Stimulated activated CD8-positive, alpha-beta memory T cell treated with anti-CD3 and anti-CD28 coated beads, Interleukin-7, amount 100 ng/mL, for 24 hours (primary cell): Measurements from ENCODE around the gene NFATC4.
"Not testable (repeated sequence)": the region's sequence is repeated elsewhere in the genome, so short reads cannot be mapped to it uniquely, and the experiment has no call there.

Experiments used
- DNase-seq: peaks from one replicate; pipeline ENCODE4 v3.0.0-alpha.2; 2020; ENCODE audit warnings: low read depth

Gene NFATC4

DNA sequence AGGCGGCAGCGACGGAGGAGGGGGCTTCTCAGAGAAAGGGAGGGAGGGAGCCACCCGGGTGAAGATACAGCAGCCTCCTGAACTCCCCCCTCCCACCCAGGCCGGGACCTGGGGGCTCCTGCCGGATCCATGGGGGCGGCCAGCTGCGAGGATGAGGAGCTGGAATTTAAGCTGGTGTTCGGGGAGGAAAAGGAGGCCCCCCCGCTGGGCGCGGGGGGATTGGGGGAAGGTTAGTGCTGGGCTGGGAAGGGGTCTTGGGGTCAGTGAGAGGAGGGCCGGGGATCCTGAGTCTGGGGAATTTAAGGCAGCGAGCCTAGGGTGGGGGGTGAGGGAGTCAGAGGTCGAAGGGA lies 203 bp downstream of the NFATC4 start:
- no peak for DNase-seq

DNA sequence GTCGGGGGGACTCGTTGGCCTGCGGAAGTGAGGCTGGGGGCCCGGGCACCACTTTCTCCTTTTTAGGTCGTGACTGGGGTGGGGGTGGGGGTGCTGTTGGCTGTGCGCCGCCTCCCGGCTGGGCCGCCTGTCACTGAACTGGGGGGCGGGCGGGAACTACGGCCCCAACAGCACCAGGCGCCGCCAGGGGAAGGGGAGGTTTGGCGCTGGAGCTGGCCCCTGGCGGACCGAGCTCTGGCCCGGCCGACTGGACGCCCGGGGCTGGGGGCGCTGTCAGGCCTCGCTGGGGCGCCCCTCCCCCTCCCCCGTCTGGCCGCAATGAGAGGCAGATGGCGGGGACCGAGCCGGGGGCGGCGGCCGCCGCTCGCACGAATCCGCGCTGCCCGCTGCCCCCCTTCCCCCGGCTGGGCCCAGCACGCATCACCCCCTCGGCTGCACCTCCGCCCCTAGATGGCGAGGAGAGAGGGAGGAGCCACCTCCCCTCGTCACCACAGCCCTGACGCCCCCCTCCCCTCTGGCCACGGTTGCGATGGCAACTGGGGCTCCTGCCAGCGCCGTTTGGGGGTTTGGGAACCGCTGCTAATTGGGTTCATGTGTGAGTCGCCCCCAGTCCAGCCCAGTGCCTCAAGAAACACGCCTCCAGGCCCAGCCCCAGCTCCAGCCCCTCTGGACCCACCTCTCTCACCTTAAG lies 723 bp downstream of the NFATC4 start:
- DNase-seq: no peak

DNA sequence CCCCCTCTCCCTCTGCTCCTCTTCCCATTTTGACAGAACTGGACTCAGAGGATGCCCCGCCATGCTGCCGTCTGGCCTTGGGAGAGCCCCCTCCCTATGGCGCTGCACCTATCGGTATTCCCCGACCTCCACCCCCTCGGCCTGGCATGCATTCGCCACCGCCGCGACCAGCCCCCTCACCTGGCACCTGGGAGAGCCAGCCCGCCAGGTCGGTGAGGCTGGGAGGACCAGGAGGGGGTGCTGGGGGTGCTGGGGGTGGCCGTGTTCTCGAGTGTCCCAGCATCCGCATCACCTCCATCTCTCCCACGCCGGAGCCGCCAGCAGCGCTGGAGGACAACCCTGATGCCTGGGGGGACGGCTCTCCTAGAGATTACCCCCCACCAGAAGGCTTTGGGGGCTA lies 1.5 kb downstream of the NFATC4 start:
- no peak for DNase-seq

DNA sequence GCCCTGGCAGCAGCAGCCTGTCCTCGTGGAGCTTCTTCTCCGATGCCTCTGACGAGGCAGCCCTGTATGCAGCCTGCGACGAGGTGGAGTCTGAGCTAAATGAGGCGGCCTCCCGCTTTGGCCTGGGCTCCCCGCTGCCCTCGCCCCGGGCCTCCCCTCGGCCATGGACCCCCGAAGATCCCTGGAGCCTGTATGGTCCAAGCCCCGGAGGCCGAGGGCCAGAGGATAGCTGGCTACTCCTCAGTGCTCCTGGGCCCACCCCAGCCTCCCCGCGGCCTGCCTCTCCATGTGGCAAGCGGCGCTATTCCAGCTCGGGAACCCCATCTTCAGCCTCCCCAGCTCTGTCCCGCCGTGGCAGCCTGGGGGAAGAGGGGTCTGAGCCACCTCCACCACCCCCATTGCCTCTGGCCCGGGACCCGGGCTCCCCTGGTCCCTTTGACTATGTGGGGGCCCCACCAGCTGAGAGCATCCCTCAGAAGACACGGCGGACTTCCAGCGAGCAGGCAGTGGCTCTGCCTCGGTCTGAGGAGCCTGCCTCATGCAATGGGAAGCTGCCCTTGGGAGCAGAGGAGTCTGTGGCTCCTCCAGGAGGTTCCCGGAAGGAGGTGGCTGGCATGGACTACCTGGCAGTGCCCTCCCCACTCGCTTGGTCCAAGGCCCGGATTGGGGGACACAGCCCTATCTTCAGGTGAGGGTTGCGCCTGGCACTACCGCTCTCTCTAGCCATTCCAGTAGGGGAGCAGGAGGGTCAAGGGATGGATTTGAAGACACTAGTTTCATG lies 2.1 kb downstream of the NFATC4 start:
- no peak for DNase-seq

DNA sequence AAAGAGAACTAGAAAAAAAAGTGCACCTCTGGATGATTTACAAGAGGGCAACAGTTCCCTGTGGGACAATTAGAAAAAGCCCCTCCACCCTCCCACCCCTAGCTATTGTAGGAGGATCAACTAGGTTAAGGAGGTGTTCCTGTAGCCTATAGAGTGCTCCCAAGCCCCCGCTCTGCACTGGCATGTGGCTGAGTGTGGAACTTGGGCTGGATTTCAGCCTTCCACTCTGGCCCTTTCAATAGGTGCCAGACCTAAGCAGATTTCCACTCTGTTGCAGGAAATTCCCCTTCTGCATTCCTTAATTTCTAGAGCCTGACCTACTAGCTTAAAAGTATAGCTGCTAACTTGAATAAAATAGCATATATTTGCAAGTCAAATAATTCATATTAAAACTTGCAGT lies 2.8 kb downstream of the NFATC4 start:
- DNase-seq: no peak

DNA sequence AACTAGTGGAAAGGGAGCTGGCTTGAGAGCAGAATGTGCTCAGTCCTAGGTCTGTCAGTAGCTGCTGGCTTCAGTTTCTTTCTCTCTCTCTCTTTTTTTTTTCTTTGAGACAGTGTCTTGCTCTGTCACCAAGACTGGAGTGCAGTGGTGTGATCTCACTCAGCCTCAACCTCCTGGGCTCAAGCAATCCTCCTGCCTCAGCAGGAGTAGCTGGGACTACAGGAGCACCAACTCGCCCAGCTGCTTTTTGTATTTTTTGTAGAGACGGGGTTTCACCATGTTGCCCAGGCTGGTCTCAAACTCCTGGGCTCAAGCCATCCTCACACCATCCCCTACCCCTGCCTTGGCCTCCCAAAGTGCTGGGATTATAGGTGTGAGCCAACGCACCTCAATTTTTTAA lies 3.6 kb downstream of the NFATC4 start:
- not testable (repeated sequence) for DNase-seq

DNA sequence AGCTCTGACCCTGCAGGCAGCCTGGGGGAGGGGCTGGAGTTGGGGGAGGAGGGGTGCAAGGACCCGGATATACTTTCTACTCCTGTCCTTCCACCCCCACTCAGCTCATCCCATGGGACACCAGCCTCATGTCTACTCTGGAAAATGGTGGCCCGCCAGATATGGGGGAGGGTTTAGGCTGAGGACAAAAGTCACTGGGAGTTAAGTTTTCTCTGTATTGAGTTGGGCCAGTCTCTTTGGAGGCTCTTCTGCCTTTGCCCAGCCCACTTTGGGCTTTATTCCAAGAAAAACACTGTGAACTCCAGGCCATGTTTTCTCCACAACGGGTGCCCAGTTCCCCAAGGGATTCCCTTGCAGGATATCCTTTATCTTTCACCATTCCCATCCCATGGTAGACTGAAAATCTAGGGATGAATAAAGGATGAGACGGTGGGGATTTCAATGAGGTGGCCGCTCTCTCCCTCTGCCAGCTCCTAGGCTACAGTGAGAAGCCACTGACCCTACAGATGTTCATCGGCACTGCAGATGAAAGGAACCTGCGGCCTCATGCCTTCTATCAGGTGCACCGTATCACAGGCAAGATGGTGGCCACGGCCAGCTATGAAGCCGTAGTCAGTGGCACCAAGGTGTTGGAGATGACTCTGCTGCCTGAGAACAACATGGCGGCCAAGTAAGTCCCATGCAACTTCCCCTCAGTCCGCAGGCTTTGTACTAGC lies 4.9 kb downstream of the NFATC4 start:
- no peak for DNase-seq

DNA sequence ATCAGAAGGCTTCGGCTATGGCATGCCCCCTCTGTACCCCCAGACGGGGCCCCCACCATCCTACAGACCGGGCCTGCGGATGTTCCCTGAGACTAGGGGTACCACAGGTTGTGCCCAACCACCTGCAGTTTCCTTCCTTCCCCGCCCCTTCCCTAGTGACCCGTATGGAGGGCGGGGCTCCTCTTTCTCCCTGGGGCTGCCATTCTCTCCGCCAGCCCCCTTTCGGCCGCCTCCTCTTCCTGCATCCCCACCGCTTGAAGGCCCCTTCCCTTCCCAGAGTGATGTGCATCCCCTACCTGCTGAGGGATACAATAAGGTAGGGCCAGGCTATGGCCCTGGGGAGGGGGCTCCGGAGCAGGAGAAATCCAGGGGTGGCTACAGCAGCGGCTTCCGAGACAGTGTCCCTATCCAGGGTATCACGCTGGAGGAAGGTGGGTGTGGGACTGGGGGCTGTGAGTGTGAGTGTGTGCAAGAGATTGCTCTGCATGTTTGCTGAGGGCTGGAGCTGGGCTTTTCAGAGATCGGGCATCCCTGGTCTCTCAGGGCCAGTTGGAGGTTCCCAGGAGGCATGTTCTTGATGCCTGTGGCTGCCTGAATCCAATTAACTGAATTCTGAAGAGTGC lies 8.6 kb downstream of the NFATC4 start:
- DNase-seq: no peak

DNA sequence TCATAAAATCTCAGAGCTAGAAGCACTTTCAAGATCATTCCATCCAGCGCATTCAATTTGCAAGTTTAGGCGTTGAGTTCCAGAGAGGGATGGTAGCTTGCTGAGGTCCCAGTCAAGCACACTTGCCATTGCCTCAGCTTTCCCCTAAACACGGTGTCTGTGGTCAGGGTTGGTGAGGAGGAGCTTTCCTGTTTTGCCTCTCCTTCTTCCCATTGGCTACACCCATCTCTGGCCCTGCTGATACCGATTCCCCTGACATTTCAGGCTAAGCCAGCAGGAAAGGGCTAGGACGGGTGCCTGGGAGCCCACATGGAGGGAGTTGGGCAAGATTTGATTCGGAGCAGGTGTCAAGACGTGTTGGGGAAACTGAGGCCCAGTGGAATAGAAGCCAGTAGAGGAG lies 9.1 kb downstream of the NFATC4 start:
- no peak for DNase-seq

DNA sequence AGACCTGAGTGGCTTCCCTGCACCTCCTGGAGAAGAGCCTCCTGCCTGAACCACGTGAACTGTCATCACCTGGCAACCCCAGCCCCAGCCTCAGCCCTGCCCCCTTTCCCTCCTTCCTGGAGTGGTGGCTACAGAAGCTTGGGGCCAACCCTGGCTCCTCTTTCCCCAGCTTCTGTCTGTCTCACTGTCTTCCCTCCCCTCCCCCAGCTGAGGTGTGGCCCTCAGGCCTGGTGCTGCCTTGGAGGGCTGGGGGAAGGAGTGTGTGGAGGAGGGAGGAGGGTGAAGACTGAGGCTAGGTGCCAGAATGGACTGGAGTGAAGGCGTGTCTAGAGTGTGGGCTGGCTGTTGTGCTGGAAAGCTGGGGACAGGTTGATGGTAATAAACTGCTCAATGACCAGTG lies 9.7 kb downstream of the NFATC4 start:
- DNase-seq: no peak

DNA sequence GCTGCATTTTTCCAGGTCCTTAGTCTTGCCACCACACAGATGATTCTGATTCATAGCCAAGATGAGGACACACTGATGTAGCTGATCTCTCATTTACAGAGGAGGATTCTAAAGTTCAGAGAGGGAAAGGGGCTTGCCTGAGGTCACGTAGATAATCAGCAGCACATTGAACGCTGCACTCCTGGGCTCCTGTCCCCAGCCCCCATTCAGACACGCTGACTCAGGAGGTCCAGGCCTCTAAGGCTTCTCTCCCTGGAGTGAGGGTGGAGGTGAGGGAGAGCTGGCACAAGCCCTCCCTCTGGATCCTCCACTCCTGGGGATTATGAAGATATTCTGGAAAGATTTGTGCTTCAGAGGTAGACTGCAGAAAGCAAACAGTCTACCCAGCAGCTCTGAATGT lies 10.3 kb downstream of the NFATC4 start:
- no peak for DNase-seq

DNA sequence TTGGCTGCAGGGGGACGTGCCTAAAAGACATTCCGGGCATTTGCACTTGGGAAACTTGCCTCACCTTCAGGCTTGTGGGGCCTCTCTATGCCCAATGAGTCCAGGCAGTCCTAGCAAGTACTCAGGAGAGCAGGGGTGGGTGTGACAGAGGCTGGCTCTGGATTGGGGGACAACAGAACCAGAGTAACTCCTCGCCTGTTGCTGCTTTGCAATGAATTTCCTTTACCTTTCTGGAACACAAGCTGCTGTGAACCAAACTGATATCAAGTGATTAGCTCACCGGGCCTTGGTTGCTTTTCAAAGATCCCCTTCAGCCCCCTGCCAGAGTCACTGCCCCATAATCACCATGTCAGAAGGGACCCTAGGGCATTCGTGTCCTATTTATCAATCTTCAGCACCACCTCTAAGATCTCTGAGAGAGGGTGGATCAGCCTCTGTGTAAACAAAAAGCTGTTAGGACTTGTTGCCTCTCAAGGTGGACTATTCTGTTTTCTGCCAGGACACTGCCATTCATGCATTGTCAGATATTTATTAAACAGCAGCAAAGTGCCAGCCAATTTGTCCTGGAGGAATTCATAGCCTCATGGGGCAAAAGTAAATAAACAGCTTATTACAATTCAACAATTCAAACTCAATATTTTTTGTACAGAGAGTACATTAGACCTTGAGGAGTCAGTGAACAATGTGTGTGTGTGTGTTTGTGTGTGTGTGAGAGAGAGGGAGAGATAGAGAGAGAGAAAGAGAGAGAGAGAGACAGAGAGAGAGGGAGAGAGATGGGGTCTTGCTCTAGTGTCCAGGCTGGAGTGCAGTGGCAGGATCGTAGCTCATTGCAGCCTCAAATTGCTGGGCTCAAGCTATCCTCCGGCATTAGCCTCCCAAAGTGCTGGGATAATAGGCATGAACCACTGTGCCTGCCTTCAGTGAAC lies 11.3 kb downstream of the NFATC4 start:
- no peak for DNase-seq

DNA sequence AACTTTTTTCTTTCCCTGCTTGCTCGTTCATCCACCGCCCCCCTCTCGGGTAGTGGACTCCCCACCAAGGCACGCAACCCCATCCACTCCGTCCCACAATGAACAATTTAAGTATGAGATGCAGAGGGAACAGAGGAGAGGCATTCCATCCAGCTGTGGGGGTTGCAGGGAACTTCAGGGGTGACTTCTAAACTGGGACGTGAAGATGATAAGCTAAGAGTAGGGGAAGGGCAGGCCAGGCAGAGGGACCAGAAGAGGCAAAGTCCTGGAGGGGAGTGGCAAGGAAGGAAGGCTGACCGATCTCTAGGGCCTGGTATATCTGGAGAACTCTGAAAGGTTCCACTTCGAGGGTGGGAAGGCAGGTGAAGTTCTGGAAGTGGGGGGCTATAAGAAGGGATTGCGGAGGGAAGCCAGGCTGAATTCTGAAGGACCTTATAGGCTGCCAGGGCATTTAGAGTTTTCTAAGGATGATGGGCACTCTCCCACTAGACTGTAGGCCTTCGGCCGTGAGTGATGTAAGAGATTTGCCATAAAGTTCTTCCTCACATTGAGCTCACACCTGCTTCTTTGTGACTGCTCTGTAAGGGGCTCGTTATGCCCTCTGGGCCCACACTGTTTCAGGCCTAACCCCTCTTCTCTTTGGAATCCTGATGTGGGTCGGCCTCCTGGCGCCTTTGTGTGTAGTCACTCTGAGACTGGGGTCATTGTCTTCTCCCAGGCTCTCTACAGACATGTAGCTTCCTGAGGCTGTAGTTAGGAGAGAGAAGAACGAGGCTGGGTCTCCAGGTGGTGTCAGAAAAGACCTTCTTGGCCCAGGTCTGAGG lies 12.1 kb downstream of the NFATC4 start:
- no peak for DNase-seq

DNA sequence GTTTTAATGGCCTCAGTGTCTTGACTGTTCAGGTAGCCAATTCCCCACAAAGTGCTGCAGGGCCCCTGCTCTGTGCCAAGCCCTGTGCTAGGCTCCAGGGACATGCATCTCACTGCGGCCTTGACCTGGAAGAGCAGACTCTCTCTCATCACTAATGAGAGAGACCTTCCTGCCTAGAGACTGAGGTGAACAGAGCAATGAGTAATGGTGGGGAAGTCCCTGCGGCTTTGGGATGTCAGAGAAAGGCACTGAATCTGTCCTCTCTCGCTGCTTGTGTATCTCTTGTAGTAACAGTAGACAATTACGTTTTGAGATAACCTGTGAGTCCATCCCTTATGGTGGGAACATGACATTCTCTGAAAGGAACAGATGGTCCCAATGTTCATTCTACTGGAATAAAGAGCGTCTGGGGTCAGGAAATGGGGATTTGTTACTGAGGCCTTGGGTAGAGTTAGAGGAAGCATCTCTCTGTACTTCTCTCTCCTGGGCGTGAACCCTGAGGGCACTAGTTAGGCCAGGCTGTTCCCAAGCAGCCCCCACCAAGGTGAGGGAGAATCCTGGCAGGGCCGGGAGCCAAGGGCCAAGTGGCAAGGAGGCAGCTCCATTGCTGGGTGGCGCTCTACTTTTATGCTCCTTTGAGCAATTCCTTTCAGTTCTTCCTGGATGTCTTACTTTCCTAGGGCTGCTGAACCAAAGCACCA lies 13.5 kb downstream of the NFATC4 start:
- DNase-seq: no peak

DNA sequence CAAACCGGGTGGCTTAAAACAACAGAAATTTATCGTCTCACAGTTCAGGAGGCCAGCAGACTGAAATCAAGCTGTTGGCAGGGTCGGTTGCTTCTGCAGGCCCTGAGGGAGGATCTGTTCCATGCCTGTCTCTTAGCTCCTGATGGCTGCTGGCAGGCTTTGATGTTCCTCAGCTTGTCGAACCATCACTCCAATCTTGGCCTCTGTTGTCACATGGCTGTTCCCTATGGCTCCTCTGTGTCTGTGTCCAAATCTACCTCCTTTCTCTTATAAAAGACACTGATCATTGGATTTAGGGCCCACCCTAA lies 14.0 kb downstream of the NFATC4 start:
- DNase-seq: no peak

DNA sequence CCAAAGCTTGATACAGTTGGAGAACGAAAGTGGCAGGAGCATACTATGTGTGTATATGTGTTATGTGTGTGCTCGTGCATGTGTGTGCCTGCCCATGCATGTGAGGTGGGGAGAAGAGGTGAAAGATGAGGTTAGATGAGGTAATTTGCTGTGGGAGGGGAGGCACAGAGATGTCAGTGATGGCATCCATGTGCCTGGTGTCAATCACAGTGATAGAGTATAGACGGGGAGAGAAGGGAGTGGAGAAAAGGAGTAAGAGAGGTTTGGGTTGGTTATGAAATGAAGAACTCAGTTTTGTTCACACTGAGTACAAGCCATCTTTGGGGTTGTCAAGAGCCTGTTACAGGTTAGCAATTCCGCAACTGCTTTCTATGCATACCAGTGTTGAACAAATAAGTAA lies 16.2 kb downstream of the NFATC4 start:
- no peak for DNase-seq

DNA sequence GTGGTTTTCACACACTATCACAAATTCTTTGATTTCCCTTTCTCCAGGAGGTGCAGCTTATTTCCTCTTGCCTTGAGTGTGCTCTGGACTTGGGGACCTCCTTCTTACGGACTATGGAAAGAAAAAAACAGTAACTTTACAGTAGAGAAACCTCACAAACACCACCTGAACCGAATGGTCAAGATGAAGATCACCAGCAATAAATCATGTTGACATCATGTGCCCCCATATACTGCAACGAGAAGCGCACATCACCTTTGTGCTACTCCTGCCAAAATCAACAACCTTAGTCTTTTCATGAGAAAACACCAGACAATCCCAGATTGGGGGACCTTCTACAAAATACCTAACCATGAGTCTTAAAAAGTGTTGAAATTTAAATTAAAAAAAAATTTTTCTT lies 17.5 kb downstream of the NFATC4 start:
- no peak for DNase-seq

DNA sequence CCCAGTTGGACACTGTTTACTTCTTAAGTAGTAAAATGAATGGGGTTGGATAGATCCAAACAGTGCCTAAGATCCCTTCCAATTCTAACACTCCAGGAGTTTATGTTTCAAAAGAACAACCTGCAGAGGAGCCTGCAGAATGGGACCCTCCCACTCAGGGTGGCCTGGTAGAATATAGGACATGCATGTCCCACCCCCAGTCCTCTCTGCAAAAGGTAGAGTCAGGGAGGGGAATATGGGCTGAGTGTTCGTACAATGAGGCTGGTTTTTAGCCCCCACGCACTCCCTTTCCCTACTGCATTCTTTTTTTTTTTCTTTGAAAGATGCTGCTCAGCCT lies 19.0 kb downstream of the NFATC4 start:
- DNase-seq: no peak

DNA sequence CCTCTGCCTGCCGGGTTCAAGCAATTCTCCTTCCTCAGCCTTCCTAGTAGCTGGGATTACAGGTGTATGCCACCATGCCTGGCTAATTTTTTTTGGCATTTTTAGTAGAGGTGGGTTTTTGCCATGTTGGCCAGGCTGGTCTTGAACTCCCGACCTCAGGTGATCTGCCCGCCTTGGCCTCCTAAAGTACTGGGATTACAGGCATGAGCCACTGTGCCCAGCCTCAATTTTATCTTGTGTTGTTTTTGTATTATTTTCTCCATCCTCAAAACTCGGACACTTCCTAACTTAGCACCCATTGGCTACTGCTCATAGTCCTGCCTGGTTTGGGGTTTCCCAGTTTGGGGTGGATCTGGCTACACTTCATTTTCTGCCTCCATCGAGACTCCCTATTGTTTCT lies 19.6 kb downstream of the NFATC4 start:
- not testable (repeated sequence) for DNase-seq

DNA sequence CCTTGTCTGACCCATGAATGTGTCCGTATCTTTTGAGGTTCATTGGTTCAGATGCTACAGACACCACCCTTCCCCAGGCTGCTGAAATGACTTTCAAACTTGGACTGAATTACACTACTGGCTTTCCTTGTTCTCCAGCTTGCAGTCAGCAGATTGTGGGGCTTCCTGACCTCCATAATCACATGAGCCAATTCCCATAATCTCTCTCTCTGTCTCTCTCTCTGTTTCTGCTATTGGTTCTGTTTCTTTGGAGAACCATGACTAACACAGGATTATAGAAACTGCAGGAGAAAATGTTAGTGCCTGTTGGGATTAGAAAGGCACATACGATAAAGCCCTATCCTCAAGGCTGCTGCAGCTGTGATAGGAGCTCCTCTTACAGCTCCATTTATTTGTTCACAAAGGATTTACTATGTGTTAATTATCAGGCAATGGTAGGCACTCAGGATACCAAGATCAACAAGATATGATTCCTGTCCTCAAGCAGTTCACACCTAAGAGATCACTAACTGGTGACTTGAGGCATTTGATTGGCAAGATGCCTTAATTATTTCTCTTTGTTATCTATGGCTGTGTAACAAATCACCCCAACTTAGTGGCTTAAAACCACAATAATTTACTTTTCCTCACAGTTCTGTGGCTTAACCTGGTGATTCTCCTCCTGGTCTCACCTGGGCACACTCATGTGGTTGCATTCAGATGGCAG lies 20.6 kb downstream of the NFATC4 start:
- no peak for DNase-seq
